Coronary artery (tissue), 2 donors: ENCODE data around the gene FANCC.
A peak's percentile ranks its signal among the peaks of the same experiment; 100 is the strongest.

Source experiments
- DNase-seq: peaks from one replicate; pipeline ENCODE4 v3.0.0-alpha.2; 2017; ENCODE audit warnings: low spot score
- H3K27ac ChIP-seq, 2 donors: fragments of 200-600 bp; sonication (generic); one replicate each; pipeline ENCODE4 v1.5.1; 2016 to 2019
- H3K4me3 ChIP-seq: fragments of 200-600 bp; sonication (generic); 2 replicates; pipeline ENCODE4 v1.5.1; 2016; ENCODE audit warnings: mild to moderate bottlenecking, moderate library complexity
- CTCF ChIP-seq: fragments of 200-600 bp; sonication (generic); IDR thresholded peaks from one replicate; pipeline ENCODE4 v1.5.1; 2019; ENCODE audit warnings: antibody characterized with exemption

The FANCC gene

GRCh38 chr9:95073918-95074317, 243.6 kb downstream of the FANCC start:
- TF ChIP-seq CTCF: no peak
- no peak for DNase-seq
- H3K4me3 ChIP-seq: peak overlapping the region; percentile 41
- peak overlapping the region; percentile 74 to 75 for H3K27ac ChIP-seq

- no peak for DNase-seq
- no peak for TF ChIP-seq CTCF
- Histone ChIP-seq H3K4me3 (peak overlapping the region; percentile 26), H3K27ac (peak overlapping the region; percentile 74 to 75)
Measured at GRCh38 chr9:95073042-95073607, 244.4 kb downstream of the FANCC start.

- no peak for DNase-seq
- Histone ChIP-seq H3K4me3 (peak overlapping the region; percentile 46), H3K27ac (peak overlapping the region; percentile 74 to 77)
- TF ChIP-seq CTCF: no peak
Measured at GRCh38 chr9:95071925-95072324, 245.6 kb downstream of the FANCC start.

GRCh38 chr9:95071450-95071849, 246.1 kb downstream of the FANCC start:
- TF ChIP-seq CTCF: no peak
- no peak for DNase-seq
- Histone ChIP-seq H3K27ac (peak overlapping the region; percentile 74 to 77), H3K4me3 (peak overlapping the region; percentile 46)

GRCh38 chr9:95070549-95071021, 246.9 kb downstream of the FANCC start:
- TF ChIP-seq CTCF: no peak
- DNase-seq: no peak
- Histone ChIP-seq H3K27ac (peak overlapping the region; percentile 28 to 77), H3K4me3 (peak overlapping the region; percentile 36)

GRCh38 chr9:95067897-95068296, 249.6 kb downstream of the FANCC start:
- peak overlapping the region; percentile 78 to 93 for H3K27ac ChIP-seq
- no peak for TF ChIP-seq CTCF
- DNase-seq: no peak
- H3K4me3 ChIP-seq: no peak overlapping the region

GRCh38 chr9:95067057-95067456, 250.5 kb downstream of the FANCC start:
- peak overlapping the region; percentile 38 for H3K4me3 ChIP-seq
- no peak for TF ChIP-seq CTCF
- H3K27ac ChIP-seq: peak overlapping the region; percentile 78 to 93
- no peak for DNase-seq
